ENCODE results near the gene LTBP1.

GRCh38 chr2:33316328-33316727 lies 369.6 kb downstream of the LTBP1 start:
- no peak for TF ChIP-seq CTCF (IDR thresholded peaks at IDR 0.05)
- no peak for TF ChIP-seq POLR2A (IDR thresholded peaks at IDR 0.05)
